Stimulated activated CD4-positive, alpha-beta T cell treated with anti-CD3 and anti-CD28 coated beads, Interleukin-15, amount 100 ng/mL, for 1 hour (primary cell): ENCODE results near the gene RUNX2.

ENCODE experiments used
- DNase-seq, 2 donors: peaks; one replicate each; pipeline ENCODE4 v3.0.0-alpha.2; 2020; ENCODE audit warnings: low read depth in 1 of 2, low spot score in 1 of 2

RUNX2 gene

GRCh38 chr6:45613656-45614055 is 285.5 kb downstream of the RUNX2 start:
- DNase-seq, result no peak

DNA sequence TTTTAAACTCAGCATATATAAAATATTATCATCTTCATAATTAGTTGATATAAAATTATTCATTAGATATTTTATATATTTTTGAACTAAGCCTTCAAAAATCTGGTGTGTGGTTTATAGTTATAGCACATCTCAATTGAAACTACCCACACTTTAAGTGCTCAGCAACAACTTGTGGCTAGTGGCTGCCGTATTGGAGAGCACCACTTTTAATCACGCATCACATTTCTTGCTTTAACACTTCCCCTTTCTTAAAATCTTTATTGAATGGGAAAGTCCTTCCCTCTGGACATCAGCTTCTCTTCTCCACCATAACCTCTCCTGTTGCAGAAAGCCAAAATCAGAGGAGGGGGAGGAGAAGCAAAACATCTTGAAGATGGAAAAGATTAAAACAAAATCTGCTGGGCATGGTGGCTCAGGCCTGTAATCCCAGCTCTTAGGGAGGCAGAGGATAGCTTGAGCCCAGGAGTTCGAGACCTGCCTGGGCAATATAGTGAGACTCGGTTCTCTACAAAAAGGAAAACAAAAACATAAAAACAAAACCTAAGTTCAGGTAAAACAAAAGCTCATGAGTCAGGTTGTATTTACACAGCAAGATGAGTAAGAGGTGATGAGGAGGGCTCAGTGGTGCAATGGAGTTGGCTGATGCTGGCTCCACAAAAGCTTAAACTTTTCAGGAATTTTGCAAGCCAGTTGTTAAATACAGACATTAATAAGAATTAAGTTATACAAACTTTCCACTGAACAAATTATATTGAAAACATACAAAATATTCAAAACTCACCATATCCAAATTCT is 286.6 kb downstream of the RUNX2 start:
- no peak for DNase-seq

GRCh38 chr6:45616209-45616608 is 288.1 kb downstream of the RUNX2 start:
- DNase-seq, result no peak

- DNase-seq, result no peak
Observed at GRCh38 chr6:45617441-45617840, 289.3 kb downstream of the RUNX2 start.

GRCh38 chr6:45618259-45618658 is 290.1 kb downstream of the RUNX2 start:
- no peak for DNase-seq

GRCh38 chr6:45619211-45619760 is 291.2 kb downstream of the RUNX2 start:
- no peak for DNase-seq

GRCh38 chr6:45619994-45620471 is 291.9 kb downstream of the RUNX2 start:
- DNase-seq, result no peak

DNA sequence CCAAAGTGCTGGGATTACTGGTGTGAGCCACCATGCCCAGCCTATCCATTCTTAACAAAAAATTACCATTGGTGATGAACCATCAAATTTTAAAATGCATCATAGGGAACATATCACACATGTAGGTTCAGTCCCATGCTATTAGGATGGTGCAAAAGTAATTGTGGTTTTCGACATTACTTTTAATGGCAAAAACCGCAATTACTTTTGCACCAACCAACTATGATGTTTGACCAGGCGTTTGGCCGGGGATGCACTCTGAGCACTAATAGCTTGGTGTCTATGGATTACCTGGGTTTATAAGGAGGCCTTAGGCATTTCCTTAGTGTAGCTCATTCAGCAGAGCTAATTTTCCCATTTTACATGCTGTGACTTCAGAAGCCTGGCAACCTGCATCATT is 296.1 kb downstream of the RUNX2 start:
- no peak for DNase-seq

DNA sequence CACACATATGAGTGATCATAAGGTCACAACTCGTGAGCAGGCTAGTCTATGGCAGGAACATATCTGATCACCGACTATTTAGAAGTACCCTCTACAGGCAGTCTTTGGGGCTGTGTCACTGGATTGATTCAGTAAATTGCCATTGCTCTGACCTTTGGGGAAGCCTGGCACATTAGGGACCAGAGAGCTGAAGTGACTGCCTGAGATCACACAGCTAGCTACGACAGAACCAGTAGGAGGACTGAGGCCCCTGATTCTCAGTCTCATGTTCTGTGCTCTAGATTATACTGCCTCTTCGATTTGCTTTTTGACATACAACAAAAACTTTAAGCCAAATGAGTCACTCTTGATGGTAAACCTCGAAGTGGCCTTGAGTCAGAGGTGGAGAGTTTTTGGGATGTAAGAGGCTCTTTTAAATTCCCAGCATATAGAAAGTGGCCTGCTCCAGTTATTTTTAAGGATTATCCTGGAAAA is 297.1 kb downstream of the RUNX2 start:
- no peak for DNase-seq

GRCh38 chr6:45626087-45626891 is 298.2 kb downstream of the RUNX2 start:
- no peak for DNase-seq

- DNase-seq, result no peak
Observed at GRCh38 chr6:45630314-45630713, 302.2 kb downstream of the RUNX2 start.

GRCh38 chr6:45630801-45631200 is 302.7 kb downstream of the RUNX2 start:
- no peak for DNase-seq

GRCh38 chr6:45631396-45631795 is 303.3 kb downstream of the RUNX2 start:
- DNase-seq, result no peak

DNA sequence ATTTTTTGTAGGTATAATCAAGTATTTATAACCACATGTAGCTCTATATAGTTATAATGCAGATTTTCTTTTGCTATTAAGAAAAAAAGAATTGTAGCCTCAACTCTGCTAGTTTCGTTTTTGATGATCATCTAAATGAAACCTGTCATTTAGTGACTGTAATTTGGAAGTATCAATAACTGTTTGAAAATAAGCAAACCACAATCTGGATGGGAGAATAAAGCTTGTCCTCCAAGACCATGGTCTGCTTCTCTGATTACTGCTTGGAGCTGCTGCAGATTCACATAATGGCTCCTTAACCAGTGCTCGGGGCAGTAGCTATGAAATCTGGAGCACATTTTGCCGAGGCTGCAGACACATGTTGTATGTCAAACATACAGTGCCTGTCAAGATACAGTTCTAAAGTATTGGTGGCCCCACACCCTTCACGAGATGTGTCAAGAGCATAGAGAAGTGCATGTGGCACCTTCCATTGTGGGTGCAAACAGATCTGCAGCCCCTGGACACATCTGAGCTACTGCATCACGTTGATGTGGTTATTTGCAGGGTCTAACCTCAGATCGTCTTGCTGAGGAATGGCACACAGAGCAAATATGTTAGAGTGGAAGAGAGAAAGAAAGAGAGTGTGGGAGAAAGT is 305.3 kb downstream of the RUNX2 start:
- no peak for DNase-seq

DNA sequence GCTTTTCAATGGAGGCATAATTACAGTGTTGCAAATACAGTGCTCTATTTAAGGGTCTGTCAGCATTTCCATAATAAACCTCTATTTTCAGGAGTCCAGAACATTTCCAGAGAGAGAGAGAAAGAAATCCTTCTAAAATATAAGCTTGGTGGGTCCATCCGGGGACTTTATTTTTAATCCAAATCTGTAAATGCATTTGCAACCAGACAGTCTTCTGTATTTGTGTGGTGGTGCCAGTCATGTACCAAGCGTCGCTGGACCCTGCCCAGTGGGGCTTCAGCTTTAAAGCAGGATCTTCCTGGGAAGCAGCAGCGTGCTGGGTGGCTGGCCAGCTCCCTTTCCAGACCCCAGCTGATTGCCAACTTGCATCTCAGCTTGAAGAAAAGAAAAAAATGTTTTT is 306.1 kb downstream of the RUNX2 start:
- no peak for DNase-seq

DNA sequence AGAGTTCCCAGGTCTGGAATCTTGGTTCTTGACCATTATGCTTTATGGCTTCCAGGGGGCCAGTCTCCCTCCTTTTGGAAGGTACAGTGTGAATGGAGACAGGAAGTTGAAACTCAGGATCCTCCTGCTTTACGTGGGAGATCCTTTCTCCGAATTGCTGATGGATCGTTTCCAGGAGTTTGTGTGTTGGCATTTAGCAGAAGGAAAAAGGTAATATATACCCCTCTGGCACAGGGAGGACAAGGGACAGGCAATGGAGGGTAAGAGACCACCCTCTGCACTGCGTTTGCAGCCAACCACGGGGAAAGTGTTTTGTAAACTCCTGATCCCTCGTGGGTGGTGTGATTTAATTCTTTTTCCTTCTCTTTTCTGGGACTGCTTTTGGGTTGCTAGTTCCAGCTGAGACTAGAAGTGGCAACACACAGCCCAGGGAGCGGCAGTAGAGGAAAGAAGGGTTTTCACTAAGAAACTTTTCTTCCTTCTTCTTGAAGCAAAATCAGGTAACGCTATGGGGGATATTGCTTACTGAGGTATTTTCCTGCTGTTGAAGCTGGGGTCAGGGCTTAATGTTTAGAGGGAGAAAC is 307.2 kb downstream of the RUNX2 start:
- DNase-seq, result no peak

DNA sequence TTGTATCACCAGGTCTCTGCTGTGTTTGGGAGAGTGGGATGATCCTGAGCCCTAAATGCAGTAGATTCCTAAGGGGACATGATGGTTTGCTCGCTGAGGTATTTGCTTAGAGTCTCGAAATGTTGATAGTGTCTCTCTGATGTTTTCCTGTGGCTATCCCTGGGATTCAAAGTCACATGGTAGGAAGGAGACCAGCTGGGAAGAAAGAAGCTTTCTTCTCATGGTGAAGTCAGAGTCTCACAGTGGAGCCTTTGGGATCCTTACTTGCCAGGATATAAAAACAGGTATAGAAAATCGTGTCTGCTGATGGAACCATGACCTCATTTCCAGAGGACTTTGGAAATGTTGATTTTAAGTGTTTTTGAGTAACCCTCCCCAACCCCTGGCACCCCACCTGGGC is 308.9 kb downstream of the RUNX2 start:
- DNase-seq, result no peak

- no peak for DNase-seq
Observed at GRCh38 chr6:45637611-45638257, 309.6 kb downstream of the RUNX2 start.

DNA sequence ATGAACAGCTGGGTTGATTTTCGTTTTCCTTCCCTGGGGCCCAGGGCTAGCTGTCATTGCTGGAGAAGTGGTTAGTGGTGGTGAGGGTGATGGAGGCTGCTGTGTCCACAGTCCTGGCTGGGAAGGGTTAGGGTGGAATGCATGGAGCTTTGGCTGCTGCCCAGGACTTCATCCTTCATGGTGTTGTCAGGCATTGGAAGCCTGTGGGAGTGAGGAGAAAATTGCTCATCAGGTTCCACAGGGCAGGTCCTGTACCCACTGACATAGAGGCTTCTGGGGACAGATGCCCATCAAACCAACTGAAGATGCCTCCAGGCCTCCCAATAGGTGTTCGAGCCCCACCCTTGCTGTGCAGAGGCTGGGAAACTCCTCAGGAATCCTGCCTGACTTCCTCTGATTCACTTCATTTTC is 312.0 kb downstream of the RUNX2 start:
- no peak for DNase-seq

- no peak for DNase-seq
Observed at GRCh38 chr6:45640811-45641210, 312.7 kb downstream of the RUNX2 start.
